ENCODE data around the gene MTX3. TPM values are rescaled to one million over a fixed set of nuclear protein-coding genes. Genes with fewer than 3 reads are reported as not detected.

MTX3 gene
- total and polyA plus RNA-seq, 2 donors (not counting 3 experiments of a cell fraction or from before 2014, with no cell fraction given) = 2.9 to 8.3 TPM

- no peak overlapping the region for H3K4me3 ChIP-seq (replicated peaks in 1 of 3; ENCODE audit: insufficient read depth in 1 of 3, low read depth in 1 of 3, low read length in 3 of 3)
- H3K4me1 ChIP-seq (ENCODE audit: control insufficient read depth, extremely low read depth, insufficient read depth, low read length) = no peaks in the 10 kb centered on the region
- no peaks in the 10 kb centered on the region for H3K9me1 ChIP-seq (replicated peaks; ENCODE audit: control insufficient read depth, extremely low read depth, insufficient read depth, low read length)
- dilution Hi-C loops (cut with MboI; ENCODE audit: extremely low pct_ligation_motif_present, low sequenced_read_pairs) = no loop called here
- POLR2A ChIA-PET = no interaction called here
- no peak overlapping the region for H2AFZ ChIP-seq (ENCODE audit: low read depth, low read length)
- no peaks in the 10 kb centered on the region for H3K27me3 ChIP-seq (ENCODE audit: control insufficient read depth in 2 of 2, insufficient read depth in 2 of 2, low read length in 2 of 2)
- H3K36me3 ChIP-seq (ENCODE audit: control insufficient read depth in 2 of 2, extremely low read depth in 1 of 2, insufficient read depth in 2 of 2, low read length in 2 of 2) = no peaks in the 10 kb centered on the region
- no peaks in the 10 kb centered on the region for H4K20me1 ChIP-seq (replicated peaks; ENCODE audit: control insufficient read depth, extremely low read depth, insufficient read depth, low read length)
- H3K79me2 ChIP-seq (ENCODE audit: control insufficient read depth, insufficient read depth, low read length) = no peaks in the 10 kb centered on the region
- no TSS peak for BruUV-seq (replicated peaks)
- H3K4me2 ChIP-seq (ENCODE audit: insufficient read depth, low read length) = no peak overlapping the region
- no peak for FAIRE-seq
- no peak overlapping the region for H3K9ac ChIP-seq (replicated peaks; ENCODE audit: extremely low read depth, insufficient read depth, low read length)
- H3K27ac ChIP-seq (ENCODE audit: insufficient read depth, low read depth, low read length) = no peak overlapping the region
- no peak for DNase-seq (ENCODE audit: low read depth, low spot score)
- no peaks in the 10 kb centered on the region for H3K9me3 ChIP-seq (replicated peaks; ENCODE audit: control insufficient read depth, insufficient read depth, low read length)
- CTCF ChIA-PET = no interaction called here
- TF ChIP-seq FOS (IDR thresholded peaks at IDR 0.05; ENCODE audit: borderline replicate concordance, insufficient read depth, low read length) (no peak), POLR2A (IDR thresholded peaks at IDR 0.05; ENCODE audit: low read depth, low read length) (no peak), POLR2AphosphoS5 (IDR thresholded peaks at IDR 0.05; ENCODE audit: insufficient read depth, low read depth, low read length) (no peak), EZH2 (IDR thresholded peaks at IDR 0.05; ENCODE audit: borderline replicate concordance, low read depth, low read length, severe bottlenecking) (no peak), MAX (IDR thresholded peaks at IDR 0.05; ENCODE audit: insufficient read depth, insufficient read length) (no peak), MYC (IDR thresholded peaks at IDR 0.05; ENCODE audit: low read depth, low read length) (no peak), JUN (IDR thresholded peaks at IDR 0.05; ENCODE audit: borderline replicate concordance, insufficient read depth, insufficient read length, low read depth) (no peak), GATA2 (IDR thresholded peaks at IDR 0.05; ENCODE audit: insufficient read depth, insufficient read length, low read depth, low read length) (no peak), CTCF (IDR thresholded peaks at IDR 0.05; ENCODE audit: extremely low read depth in 1 of 2, insufficient read depth in 1 of 2, low read depth in 1 of 2, low read length in 2 of 2) (no peak)
- intact Hi-C loops (cut with micrococcal nuclease) = no loop called here
These were observed 59.2 kb downstream of the MTX3 start for GRCh38 chr5:79931866-79932265.
